Activated T-cell treated with anti-CD3 and anti-CD28 coated beads for 48 hours (primary cell): ENCODE data around the gene STXBP1.

ENCODE experiments used
- DNase-seq: peaks from one replicate; pipeline ENCODE4 v3.0.0-alpha.2; 2020; ENCODE audit warnings: low read depth

The STXBP1 gene

DNA sequence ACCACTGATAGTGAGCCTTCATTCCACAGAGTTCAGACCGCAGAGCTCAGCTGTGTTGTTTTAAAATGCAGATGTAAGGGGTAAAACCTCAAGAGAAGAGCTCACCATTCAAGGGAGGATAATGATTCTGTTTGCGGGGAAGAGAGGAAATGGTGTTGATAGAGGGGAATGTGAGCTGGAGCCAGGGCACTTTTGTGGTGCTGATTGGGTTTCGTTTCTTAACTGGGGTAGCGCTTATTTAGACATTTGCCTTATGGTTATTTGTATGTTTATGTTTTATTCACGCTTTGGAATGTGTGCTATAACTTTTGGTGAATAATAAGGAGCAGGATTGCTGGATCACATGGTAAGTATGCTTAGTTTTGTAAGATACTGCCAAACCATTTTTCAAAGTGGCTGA is 42.5 kb downstream of the STXBP1 start:
- no peak for DNase-seq

DNA sequence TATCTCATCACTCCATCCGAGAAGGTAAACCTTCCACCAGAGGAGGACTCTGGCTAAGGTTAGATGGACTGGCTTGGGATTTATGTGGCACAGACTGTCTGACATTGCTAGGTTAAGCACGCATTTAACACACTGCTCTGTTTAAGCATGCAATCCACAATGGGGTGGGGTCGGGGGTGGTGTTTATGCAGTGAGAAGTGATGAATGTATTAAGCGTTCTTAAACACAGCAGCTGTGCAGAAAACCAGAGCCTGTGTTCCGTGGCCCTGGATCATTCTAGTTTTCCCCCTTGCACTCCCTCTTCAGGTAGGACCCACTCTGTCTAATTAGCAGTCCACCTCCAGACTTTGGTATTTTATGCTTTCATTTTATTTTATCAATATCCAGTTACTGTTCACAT is 46.4 kb downstream of the STXBP1 start:
- no peak for DNase-seq

DNA sequence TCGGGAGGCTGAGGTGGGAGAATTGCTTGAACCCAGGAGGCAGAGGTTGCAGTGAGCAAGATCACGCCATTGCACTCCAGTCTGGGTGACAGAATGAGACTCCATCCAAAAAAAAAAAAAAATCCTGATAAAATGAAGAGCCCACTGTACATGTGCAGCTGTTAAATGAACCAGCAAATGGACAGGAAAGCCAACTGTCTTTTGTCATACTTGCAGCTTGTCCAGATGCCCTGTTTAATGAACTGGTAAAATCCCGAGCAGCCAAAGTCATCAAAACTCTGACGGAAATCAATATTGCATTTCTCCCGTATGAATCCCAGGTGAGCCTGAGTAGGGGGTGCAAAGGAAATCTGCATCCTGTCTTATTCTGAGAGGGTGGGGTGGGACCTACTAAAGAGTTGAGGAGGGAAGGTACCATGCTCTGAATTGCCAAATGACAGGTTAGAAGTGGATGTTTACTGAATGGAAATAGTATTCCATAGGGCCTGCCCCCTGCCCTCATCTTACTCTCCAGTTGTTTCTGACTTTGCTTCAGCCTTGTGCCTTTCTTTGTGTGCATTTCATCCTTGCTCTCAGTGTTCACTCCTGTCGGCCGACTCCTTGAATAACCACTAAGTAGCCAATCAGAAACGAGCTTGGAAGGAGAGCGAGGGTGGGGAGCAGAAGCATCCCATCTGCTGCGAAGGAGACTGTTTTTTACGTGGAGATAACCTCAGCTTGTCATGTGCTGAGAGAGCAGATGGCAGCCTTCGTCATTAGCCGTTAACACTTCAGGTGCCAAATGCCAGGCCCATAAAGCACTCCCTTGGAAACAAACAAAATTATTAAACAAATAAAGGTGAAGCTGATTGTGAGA is 49.0 kb downstream of the STXBP1 start:
- DNase-seq = no peak

DNA sequence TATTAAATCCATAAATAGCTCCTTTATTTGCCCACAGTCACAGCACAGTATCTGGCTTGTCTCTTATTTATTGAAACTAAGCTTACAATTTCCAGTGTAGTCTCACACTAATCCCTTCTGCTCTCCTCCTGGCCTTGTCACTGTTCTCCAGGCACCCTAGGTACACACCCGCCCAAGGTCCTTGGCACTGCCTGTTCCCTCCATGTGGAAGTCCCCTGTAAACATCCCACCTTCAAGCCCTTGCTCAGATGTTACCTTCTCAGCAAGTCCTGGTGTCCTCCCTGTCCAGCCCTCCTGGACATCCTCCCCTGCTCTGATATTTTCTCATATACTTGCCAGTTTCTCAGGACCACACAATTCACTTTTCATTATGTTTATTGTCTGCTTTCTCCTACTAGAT is 50.5 kb downstream of the STXBP1 start:
- DNase-seq = no peak

GRCh38 chr9:127664324-127664677 is 52.2 kb downstream of the STXBP1 start:
- DNase-seq = no peak

GRCh38 chr9:127664678-127665507 is 52.8 kb downstream of the STXBP1 start:
- DNase-seq = no peak

DNA sequence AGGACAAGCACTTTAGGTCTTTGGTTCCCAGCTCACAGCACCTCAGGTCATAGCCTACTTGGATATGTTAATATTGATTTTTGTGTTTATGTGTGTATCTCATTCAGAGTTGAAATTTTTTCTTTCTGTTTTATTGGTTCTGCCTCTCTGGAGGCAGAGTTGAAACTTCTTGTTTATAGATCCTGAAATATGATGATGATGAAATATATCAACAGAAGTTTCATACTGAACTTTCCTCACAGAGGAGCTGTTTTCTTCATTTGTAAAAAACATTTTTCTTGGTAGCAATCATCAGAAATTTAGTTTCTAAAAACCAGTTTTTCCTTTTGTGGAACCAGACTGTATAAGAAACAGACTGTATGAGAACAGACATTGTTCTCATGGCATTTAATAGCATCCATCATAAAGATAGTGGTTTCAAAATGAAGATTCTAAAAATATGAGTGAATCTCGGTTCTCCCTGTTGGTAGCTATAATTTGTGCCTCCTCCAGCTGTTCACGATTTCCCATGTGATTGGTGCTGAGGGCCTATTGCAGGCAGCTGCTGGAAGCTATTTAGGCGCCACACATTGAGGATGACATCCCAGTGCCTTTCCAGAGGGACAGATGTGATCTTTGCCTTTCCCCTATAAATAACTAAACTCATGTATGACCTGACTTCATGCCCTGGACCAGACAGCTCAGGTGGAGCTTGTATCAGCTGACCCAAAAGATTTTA is 55.2 kb downstream of the STXBP1 start:
- no peak for DNase-seq

- no peak for DNase-seq
These were observed 55.8 kb downstream of the STXBP1 start for GRCh38 chr9:127667906-127668305.

DNA sequence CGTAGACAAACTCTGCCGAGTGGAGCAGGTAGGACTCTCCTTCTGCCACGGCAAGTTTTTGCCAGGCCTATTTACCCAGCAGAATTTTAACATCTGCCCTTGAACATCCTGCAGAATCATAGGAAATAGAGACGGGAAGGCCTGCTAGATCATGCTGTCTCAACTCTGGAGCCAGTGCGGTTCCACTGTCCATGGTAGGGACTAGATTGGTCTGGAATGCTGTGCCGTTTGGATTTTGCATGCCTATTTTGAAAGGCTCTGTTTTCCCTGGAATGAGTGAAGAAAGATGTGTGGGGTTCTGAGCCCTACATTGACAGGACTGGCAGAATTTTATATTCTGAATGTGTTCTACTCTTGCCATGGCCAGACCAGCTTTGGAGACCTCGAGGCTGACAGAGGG is 61.2 kb downstream of the STXBP1 start:
- no peak for DNase-seq

GRCh38 chr9:127676638-127677037 is 64.6 kb downstream of the STXBP1 start:
- no peak for DNase-seq

- DNase-seq = no peak
These were observed 67.4 kb downstream of the STXBP1 start for GRCh38 chr9:127679506-127679905.

GRCh38 chr9:127680226-127680625 is 68.1 kb downstream of the STXBP1 start:
- no peak for DNase-seq

- no peak for DNase-seq
These were observed 68.8 kb downstream of the STXBP1 start for GRCh38 chr9:127680846-127681245.

GRCh38 chr9:127682351-127683136 is 70.5 kb downstream of the STXBP1 start:
- DNase-seq = no peak

GRCh38 chr9:127683723-127684122 is 71.6 kb downstream of the STXBP1 start:
- DNase-seq = no peak

DNA sequence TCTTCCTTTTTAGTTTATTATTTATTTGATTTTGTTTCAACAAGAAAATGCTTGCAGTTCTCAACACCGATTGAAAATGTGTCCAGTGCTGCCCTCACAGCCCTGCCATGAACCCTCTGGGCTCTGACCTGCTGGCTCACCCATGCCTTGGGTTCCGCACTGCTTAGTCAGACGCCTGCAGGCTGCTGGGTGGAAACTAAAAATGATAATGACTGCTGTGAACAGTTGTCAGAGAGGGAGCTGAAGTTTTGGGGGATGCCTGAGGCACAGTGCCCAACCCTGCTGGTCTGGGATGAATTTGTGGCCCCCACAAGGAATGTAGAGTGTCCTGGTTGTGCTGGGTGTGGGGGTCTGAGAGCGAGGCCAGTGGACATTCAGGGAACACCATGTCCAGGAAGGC is 72.5 kb downstream of the STXBP1 start:
- DNase-seq = no peak

DNA sequence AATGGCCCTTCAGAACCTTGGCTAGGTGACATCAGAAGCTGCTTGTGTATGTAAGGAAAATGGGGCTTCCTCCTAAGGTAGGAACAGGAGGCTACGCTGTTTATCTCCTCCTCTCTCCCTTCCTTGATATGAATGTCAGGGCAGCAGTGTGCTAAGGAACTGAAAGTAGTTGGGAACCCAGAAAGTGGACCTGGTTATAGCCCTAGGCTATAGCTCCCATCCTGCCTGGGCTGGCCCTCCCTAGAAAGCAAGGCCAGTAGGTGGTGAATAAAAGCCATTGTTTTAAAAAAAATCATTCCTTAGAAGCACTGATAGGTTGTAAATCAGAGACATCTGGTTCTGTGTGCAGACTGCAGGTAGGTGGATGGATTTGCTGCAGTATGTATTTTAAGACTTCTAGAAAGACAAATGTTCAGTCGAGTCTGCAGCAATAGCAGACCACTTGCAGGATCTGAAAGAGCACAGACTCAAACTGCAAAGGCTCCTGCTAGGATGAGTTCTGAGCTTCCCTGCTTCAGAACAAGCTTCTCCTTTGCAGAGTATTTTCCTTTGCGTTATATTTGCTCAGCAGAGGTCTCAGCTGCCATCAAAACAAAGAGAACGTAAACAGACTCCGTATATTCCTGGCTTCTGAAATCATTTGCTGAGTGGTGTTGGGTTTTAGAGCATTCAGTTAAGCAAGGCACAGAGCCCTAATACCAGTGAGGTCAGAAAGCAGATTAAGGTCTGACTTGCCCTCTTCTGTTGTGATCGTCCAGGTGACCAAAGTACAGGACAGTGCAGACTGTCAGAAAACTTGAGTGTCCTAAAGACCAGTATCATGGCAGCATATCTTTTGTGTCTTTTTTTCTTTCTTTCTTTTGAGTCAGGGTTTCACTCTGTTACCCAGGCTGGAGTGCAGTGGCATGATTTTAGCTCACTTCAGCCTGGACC is 74.7 kb downstream of the STXBP1 start:
- no peak for DNase-seq

DNA sequence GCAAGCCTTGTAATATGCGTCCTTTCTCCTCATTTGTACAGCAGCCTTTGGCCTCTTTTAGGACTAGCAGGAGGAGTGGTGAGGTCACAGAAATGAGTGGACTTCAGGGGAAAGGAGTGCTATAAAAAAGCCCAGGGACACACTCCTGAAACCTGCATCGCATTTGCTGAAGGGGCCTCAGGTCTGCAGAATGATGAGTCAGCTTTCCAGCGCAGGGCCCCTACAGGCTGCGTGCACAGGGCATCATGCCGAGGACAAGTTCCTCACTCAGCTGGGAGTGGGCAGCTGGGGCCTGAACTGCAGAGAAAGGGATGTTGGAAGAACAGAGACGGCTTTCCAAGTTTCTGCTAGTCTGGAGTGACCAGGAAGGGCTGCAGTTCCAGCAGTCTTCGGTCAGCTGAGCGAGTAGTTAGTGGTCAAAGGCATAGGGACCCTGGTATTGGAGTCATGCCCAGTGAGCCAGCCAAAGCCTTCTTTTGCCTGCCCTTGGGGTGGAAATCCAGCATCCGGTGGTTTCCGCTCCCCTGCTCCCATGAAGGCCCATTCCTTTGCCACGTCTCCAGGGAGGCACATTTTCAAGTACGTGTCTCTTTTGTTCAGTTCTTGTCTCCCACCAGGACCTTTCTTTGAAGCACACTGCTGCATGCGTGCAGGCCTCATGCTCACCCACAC is 77.4 kb downstream of the STXBP1 start:
- no peak for DNase-seq

DNA sequence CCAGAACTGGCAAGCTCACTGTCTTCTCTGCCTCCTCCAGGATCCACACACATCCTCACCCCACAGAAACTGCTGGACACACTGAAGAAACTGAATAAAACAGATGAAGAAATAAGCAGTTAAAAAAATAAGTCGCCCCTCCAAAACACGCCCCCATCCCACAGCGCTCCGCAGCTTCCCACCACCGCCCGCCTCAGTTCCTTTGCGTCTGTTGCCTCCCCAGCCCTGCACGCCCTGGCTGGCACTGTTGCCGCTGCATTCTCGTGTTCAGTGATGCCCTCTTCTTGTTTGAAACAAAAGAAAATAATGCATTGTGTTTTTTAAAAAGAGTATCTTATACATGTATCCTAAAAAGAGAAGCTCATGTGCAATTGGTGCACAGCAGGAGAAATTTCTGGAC is 78.7 kb downstream of the STXBP1 start:
- no peak for DNase-seq

- DNase-seq = no peak
These were observed 80.0 kb downstream of the STXBP1 start for GRCh38 chr9:127692071-127692470.
